Activated naive CD4-positive, alpha-beta T cell treated with anti-CD3 and anti-CD28 coated beads, Interleukin-2, amount 50 U/mL, for 16 hours (primary cell): ENCODE data around the gene NXN.
"Not testable (repeated sequence)": the region's sequence is repeated elsewhere in the genome, so short reads cannot be mapped to it uniquely, and the experiment has no call there.

Experiments
- DNase-seq: peaks from one replicate; pipeline ENCODE4 v3.0.0-alpha.2; 2020

NXN gene

DNA sequence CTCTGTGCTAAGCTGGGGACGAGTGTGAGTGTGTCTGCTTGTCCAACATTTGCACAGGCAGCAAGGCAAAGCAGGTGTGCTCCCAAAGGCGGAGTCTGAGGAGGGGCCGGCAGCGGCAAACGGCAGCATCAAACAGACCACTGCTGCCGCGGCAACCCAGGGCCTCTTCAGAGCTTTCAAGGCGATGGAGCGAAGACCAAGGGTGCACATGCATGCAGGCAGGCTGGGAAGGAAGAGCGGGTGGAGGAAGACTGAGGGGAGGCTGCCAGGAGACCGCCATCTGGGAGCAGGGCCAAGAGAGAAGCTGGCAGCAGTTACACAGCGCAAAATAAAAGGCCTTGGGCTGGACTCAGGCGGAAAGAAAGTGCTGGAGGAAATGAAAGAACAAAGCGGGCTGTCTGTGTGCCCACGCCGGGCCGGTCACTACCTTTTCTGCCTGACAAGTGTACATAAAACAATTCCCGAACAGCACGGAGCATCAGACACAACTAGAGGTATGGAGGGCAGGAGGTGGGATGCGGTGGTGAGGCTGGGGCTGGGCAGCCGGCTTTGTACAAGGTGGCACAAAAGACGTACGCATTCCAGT, 25.9 kb upstream of the NXN start:
- DNase-seq, result no peak

DNA sequence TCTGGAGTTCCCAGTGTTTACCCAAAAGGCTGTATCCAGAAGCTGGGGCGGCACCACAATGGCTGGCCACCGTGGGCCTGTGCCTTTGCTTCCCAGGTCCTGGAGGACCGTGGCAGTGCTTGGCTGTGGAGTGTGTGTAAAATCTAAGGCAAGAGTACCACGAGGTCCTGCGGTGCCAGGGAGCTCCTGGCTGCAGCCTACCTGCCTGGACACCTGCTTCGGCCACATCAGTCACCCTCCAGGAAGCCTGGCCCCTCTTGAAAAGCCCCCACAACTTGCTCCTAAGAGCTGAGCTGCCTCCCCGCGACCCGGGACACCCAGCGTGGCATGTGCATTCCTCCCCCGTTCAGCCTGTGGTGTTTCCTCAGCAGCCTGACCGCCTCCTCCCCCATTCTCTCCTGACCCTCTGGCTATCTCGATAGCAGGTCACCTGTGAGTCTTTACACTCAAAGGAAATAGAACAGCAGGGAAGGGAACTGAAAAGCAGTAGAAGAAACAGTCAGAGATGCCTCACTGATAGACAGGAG, 25.3 kb upstream of the NXN start:
- no peak for DNase-seq

DNA sequence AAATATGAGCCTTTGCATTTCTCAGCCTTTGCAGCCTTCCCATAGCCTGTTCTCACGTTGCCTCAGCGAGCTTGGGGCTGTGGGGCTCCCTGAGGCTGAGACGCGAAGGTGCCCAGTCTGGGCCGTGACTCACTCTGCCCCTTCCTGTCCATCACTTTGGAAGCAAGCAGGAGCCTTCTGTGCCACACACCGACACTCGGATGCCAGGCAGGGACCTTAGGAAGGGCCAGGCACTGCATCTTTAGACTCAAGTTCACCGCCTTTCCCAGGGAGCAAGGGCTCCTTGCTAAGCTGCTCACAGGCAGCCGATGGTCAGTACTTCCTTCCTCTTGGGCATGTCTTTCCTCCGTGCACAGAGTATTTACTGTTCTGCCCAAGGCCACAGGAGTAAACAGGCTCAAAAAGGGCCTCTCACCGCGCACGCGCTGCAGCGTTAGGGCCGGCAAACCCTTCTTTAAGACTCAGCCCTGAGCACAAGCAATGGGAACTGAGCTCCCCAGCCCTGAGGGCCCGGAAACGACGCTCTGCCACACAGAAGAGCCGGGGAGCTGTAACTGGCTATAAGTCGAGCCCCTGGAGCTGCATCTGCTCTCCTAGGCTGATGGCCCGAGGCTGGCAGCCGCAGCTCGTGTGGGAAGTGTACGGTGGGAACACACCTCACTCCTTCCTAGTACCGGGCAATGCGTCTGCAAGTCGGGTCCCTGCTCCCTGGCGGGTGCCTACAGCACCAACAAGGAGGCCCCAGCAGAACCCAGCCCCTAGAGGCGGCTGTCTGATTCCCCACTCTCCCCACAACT, 24.6 kb upstream of the NXN start:
- DNase-seq, result no peak

DNA sequence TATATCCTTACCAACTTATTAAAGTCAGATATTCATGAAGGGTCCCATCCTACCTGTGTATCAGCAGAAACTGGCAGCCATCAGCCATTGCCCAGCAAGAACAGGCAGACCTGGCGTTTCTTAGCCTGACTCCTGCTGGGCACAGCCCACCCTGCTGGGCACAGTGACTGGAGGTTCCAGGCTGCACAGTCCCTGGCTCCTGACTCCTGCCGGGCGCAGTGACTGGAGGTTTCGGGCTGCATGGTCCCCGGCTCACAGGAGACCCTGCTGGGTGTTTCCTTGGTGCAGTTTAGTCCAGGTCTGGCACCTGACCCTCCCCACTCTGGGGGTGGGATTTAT, 24.0 kb upstream of the NXN start:
- DNase-seq, result no peak

DNA sequence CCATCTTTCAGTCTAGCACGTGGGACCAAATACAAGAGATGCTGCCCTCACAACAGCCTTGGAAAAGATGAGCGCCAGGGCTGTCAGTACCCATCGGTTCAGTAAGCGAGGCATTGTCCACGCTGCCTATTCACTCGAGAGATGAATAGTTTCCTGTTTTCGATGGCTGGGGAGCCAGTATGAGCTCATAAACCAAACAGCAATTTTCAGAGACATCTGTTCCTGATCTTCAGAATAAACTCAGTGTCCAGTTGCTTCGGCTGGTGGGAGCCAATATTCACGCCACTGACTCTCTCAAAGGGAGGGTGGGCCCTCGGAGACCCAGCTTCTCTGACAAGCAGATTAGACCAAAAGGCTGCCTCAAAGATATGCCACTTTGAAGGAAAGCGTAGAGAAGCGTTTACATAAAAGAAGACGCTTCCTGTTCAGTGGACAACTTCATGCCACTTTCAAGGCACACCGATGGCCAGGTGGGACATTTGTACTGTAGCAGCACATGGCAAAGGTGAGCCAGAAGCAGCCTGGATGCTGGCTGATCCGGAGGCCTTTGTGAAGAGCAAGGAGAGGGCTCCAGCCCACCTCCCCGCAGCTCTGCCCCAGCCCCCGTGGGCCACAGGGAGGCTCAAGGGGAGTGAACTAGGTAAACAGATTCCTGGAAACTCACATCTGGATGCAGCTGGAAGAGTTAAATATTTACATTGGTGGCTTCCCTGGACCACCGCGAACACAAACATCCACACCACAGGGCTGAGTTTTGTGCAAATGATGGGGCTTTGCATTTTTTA, 23.4 kb upstream of the NXN start:
- DNase-seq, result no peak

DNA sequence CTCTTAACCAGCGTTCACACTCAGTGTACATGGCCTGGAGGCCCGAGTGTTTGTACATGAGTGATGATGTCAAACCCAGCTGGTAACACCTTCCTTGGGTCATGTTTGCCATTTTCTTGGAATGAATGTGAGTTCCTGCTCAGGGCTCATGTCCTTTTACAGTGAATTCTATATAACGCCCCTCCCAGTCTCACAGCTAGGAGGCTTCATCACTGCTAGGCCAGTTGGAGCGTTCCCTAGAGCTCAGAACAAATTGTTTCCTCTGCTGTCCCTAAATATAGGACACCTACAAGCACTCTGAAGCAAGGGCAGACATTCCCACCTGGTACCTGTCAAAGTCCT, 22.8 kb upstream of the NXN start:
- no peak for DNase-seq

DNA sequence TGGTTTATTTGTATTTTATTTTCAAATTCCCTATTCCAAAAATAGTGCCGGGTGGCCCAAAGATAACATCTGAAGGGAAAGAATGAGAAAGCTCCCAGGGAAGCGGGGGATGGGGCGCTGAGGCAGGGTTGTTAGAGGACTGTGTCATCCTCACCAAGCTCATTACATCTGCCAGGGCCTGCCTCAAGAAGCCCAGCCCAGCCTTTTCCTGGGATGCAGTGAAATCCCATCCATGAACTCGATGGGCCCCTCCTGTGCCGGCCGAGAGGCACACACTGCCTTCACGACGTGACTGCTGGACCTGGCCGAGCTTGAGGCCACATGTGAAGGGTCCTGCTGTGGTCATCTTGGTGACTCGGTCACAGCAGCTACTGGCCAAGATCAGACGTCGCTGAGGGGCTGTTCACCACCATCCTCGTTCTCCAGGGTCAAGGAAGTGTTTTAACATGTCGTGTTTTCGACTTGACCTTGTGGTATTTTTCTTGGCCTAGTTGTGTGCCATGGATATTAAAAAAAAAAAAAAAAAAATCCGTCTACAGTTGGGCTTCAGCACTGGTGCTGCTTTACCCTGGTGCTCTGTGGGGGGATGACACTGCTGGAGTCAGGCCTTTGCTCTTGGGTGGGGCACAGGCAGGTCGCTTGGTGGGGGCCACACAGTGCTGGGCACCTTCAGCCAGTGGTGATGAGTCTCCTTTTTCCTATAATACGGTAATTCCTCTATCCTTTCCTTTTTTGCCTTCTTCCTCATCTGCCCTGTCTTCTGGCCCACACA, 22.2 kb upstream of the NXN start:
- no peak for DNase-seq

DNA sequence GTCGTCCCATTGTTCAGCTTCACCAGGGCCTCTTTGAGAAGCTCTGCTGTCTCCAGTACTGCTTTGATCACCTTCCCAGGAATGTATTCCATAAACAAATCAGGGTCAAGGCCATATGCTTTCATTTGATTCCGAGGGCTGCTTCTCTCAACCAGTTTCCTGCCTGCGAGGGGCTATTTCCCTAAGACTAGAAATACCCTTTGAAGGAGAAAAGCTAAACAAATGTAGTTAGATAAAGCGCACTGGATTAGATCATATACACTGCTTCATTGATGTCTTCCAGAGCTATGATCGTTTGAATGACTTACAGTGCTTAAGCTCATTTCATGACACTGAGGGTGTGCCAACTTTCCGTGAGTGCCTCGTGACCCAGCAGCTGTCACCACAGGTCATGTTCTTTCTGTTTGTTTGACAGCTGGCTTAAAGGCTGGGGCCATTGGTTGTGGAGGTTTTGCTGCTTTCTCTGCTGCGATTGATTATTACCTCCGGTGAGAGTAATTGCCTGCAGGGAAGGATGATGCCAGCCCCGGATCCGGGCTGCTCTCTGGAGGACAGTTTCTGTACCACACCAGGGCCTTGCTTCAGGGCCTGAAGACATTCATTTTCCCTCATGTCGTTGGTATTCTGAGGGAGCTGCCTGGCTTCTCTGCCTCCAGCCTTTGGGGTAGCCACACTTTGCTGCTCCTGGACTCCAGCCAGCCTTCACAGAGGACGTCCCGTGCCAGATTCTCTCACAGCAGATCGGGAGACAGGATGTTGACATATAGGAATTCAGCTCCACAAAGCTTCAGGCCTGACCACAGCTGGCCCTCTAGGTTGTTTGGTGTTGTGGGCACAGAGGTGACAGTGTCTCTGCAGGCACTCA, 21.3 kb upstream of the NXN start:
- no peak for DNase-seq

DNA sequence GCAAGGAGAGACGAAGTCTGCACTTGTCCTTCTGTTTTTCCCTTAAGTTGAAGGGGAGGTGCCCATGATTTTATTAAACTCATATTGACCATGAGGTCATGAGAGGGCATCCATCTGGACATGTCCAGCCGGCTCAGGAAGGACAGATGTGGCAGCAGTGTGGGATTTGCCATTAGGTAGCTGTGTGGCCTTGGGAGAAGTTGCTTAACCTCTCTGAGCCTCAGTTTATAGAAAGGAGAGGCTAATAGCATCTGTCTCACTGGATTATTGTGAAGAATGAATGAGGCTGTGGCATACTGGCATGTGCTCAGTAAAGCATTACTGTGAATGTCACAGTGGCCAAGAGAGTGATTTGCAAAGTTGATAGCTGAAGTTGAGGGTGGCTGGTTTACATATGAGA, 18.5 kb upstream of the NXN start:
- DNase-seq, result no peak

DNA sequence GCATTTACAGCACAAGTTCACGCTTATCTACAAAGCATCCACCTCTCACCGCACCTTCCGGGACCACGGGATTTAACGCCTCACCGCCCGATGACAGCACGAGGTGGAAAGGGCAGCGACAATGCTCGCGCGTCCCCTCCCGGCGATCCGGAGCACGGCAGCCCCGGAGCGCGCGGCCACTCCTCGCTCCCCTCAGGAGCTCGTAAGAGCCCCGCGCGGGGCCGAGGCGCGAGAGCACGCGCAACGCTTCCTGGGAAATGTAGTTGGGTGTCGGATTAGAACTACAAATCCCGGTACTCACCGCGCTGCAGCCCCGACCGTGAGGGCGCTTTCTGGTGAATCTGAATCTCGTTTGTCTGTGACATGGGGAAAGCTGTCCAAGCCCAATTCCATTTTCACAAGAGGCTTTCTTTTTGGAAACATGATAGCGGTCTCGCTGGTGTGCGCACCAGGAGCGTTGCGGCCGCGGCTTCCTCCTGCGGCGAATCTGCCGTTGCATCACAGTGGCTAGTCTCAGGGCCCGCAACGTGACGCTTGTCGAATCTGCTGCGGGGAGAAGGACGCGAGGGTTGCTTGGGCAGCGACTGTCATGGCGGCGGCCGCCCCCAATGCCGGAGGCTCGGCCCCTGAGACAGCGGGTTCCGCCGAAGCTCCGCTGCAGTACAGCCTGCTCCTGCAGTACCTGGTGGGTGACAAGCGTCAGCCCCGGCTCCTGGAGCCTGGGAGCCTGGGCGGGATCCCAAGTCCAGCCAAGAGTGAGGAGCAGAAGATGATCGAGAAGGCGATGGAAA, 17.2 kb upstream of the NXN start, which contains the start of gene TIMM22:
TIMM22 (plus strand) TSS at position 576 of the 791 bp plus-strand sequence; CDS start at position 590, 14 bp downstream.
- peak; percentile 92 for DNase-seq

DNA sequence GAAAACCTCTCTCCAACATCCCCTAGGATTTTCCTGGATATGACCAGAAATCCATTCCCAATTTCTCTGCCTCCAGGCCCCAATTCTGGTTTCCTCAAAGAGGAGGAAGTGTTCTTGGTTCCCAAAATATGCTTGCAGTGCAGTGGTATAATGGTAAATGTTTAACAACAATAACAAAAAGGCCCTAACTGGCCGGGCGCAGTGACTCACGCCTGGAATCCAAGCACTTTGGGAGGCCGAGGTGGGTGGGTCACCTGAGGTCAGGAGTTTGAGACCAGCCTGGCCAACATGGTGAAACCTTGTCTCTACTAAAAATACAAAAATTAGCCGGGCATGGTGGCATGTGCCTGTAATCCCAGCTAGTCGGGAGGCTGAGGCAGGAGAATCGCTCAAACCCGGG, 15.7 kb upstream of the NXN start:
- DNase-seq, result not testable (repeated sequence)

DNA sequence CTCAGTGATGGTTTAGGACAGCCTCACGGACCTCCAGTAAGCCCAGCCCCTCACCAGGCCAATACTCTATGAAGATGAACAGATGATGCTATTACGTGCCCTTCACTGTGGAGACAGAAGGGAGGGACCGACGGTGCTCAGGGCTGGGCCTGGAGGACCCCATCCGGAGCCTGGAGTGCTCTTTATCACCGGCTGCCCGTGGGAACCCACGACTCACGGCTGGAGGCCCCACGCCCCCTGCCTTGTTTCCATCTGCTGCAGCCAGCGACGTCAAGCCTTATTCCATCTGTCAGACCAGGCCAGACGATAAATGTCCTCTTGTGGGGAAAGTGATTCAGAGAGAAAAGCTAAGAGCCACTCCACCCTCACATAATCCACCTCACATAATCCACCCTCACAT, 13.4 kb upstream of the NXN start:
- DNase-seq, result no peak

DNA sequence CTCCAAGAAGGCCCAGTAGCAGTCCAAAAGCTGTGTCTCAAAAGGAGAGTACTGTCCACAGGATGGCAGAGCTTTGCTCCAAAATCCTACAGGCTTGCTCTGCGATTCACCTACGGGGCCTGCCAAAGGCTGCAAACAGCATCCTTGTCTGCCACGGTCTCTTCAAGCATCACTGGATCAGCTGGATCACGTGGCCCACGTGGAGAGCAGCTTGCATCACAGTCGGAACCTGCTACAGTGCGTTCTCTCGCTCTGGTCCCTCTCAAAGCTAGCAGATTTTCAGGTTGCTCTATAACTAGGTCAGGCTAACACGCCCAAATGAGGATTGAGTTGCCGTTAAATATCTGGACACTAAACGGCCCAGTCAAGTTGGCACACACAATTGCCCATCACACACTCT, 9.0 kb upstream of the NXN start:
- no peak for DNase-seq

DNA sequence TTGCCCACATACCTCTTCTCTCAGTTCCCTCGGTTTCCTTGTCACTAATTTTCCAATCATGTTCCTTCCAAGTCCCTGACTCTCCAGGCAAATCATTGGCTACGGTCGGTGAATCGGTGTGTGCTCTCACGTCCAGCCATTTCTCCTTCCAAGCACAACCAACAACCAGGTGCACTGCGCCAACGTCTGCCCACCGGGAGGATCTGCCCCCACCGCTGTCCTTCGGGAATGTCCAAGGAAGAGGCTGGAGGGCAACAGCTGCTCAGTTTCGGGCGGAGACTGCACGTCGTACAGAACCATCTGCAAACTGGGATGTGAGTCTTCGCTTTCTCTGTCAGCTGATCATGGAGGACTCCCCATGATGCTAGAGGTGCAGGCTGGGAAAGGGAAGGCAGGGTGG, 8.4 kb upstream of the NXN start:
- no peak for DNase-seq

DNA sequence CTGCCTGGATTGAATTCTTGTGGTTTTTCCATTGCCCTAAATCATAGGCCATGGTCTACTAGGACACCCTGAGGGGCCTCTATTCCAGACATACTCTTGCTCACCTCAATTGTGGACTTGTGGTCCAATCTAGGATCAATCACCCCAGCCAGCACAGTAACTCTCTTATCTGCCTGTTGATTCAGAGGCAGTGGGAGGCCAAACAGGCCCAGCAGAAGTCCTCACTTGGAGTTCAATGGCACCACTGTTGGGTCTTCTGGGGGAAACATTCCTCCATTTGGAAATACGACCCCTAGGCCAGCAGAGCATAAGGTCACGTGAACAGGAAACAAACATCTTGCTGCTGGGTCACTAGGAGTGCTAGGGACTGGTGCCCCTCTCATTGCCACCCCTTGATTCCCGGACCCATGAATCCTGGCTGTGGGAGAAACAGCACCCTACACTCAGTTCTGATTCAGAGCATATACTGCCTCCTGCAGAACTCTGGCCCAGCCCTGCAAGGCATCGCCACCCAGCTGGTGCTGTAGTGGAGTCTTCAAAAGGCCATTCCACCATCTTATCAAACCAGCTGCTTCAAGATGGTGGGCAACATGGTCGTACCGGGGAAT, 6.8 kb upstream of the NXN start:
- DNase-seq, result no peak

DNA sequence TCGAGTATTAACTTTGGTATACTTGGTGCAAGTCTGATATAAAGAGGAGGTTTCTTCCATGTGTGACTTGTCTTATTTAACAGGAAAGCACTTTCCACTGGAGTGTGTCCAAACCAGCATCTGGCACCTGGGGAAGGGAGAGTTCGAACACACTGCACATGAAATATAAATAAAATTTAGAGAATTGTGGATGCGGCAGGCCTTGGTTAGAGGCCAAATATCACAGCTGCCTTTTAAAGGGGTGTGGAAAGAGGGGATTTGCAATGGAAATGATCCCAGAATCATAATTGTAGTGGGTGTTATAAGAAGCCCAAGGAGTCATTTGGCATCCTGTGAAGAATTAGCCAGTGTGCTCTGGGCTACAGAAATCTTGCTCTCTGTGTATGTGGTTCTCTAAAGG, 4.3 kb upstream of the NXN start:
- DNase-seq, result no peak

DNA sequence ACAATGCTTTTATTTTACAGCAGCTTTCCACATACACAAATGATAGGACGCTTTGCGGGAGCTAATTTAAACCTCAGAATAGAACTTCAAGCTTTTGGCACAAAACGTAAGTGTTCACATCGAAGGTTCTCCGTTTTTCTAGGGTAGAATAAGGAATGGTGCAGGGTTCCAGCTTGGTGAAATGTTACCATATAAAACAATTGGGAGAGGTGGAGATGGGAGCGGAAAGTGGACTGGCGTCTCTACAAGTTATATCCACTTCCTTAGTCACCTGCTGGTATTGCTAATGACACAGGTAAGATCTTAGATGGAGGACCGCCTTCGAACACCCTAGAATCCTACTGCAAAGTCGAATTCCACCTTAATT, 1.7 kb upstream of the NXN start:
- DNase-seq, result no peak

DNA sequence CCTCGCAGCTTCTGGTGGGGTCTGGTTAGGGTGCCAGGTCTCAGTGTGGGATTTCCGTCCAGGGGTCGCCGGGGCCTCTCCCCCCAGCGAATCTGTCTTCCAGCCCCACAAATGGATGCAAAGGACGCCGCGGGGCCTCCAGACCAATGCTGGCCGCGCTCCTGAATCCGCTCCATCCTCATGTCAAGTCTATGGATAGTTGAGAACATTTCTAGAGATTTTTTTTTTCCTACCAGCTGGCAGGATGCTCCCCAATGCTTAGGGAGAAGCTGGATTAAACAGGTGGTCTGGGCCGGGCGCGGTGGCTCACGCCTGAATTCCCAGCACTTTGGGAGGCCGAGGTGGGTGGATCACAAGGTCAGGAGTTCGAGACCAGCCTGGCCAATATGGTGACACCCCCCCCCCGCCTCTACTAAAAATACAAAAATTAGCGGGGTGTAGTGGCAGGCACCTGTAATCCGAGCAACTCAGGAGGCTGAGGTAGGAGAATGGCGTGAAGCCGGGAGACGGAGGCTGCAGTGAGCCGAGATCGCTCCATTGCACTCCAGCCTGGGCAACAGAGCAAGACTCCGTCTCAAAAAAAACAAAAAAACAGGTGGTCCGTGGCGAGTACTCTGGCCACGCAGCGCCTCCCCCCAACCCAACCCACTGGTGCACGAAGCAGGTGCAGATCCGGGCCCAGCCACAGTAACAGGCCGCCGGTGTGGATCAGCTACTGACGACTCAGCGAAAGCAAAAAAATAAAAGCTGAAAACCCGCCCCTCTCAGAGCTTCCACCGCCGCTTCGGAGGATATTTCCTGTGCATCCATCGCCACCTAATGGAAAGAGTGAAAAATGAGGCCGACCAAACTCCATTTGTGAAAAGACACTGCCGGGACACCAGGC, 1.1 kb upstream of the NXN start:
- peak; percentile 77 for DNase-seq

DNA sequence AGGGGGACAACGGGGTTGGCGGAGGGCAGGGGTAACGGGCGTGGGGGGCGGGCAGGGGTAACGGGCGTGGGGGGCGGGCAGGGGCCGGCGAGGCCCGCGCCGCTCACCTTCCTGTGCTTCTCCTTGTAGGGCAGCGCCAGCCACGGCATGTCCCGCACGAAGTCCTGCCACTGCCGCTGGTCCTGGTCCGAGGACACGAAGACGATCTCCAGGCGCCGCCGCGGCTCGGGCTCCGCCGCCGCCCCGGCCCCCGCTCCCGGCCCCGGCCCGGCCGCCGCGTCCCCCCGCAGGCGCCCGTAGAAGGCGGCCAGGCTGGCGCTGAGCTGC, 401 bp downstream of the NXN start:
- DNase-seq, result no peak
